T-helper 22 cell (primary cell): ENCODE results near the gene AGAP1.
"Not testable (repeated sequence)": the region's sequence is repeated elsewhere in the genome, so short reads cannot be mapped to it uniquely, and the experiment has no call there.

ENCODE experiments used
- DNase-seq: peaks from one replicate; pipeline ENCODE4 v3.0.0-alpha.2; 2020; ENCODE audit warnings: low read depth

Gene AGAP1

DNA sequence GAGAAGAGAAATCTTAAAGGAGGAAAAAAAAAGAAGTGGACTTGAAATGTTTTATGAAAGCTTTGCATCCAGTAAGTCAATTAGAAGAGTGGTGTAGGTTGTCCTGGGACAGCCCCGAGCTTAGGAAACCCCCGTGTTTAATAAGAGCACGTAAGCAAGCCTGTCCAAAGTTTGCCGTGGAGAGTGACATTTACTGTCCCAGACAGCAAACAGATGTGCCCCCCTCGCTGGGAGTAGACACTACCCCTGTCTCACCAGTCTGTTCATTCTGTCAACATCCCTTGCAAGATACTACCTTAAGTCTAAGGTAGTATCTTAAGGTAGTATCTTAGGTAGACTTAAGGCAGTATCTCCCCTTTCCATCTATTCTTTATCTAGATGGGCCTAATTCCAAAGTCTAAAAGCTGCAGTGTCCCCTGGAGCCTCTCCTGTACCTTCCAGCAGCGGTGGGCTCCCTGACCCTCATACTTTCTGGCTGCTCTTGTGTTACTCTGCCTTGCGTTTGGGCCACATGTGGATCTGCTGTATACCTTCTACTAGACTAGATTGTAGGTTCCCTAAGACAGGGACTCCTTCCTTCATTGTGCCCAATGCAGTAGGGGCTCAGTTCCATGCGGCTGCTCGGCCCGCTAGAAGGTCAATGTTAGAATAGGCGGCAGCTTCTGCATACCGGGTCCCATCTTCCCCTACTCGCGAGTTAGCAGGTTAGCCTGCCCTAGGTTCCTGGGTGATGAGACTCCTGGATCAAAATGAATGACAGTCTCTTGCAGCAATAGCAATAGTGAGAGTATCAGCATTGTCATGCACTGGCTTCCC is 430.2 kb downstream of the AGAP1 start:
- no peak for DNase-seq

DNA sequence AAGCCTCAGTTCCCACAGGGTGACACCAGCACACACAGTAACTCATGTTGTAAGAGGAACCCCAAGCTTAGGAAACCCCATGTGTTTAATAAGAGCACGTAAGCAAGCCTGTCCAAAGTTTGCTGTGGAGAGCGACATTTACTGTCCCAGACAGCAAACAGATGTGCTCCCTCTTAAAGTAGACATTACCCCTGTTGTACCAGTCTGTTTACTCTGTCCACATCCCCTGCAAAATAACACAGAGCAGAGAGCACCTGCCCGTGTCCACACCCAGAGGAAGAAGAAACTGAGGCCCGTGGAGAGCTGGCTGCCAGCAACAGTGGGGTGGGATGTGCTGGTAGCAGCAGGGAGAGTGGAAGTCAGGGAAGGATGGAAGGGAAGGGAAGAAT is 430.8 kb downstream of the AGAP1 start:
- DNase-seq = no peak

DNA sequence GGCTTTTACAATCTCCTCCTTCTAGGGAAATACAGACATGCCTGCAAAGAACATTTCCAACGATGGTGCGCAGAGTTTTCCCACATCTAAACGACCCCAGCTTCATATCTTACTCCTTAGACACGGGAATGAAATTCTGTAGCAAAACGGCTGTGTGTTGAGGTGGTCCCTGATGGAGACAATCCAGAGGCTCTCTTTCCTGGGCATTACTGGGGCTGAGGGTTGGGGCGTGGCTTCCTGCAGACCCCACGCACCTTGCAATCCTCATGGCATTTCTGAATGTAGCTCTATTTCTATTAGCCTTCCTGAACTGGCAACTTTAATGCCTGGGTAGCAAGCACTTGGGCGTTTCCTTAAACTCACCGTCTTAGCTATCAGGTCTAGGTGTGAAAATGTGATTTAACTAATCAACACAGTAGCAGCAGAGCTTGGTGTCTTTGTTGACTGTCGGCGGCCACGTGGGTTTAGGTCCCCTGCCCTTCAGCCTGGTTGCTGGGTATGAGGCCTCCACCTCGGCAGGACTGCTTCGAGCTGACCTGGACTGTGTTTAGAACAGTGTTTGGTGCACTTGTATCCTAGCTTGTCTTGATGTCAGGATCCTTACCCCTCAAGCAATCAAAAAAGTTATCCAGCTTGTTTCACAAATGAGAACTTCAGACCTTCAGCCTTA is 431.5 kb downstream of the AGAP1 start:
- DNase-seq = no peak

DNA sequence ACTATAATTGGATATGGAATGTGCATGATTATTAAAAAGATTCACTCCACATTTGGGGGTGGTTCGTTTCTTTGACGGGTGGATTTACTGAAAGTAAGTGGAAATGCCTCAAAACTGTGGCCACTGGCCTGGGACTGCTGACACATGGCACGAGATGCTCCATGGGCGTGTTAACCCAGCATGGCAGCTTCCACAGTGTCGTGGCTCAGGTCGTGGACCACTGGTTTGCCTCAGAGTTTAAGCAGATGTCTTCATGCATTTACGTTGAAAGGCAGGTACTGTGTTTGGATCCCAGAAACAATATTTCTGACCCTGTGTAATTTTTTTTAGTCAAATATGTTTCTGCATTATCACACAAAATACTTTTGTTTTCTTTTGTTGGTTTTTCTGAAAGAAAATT is 432.4 kb downstream of the AGAP1 start:
- DNase-seq = no peak

DNA sequence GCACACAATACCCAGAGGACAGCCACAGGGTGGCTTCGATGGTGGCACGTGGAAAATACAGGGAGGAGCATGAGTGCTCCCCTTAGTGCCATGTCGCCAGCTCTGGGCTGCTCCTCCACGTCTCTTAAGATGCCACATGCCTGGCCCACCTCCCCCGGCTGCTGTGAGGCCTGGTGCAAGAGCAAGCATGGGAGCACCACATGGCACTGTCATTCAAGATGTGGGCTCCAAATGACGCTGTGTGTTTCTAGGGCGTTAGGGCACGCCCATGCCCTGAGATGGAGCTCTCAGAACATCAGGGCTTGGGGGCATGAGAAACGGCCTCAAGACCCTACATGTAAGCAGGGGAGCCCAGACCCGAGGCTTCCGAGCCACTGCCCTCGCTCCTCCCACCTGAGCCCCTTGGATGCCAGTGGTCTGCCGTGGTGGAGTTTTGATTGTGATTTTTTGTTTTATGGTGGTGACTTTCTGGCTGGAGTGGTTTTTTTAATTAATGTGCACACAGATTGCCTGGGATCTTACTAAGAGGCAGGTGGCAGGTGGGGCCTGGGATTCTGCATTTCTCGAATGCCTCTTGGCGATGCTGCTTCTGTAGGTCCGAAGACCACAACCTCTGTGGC is 435.0 kb downstream of the AGAP1 start:
- no peak for DNase-seq

DNA sequence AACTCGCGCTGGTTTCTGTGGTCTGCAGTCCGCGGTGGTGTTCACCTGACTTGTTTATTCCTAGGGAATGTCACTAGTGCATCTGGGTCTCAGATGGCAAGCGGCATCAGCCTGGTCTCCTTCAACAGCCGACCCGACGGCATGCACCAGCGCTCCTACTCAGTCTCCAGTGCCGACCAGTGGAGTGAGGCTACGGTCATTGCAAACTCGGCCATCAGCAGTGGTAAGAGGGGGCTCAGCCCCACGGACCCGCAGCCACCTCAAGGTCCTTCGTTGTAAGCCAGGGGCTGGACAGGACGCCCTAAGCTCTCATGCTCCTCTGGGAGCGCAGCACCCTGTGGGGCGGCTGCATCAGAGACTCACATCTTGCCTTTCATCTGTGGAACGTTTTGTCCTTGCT is 436.9 kb downstream of the AGAP1 start:
- no peak for DNase-seq

DNA sequence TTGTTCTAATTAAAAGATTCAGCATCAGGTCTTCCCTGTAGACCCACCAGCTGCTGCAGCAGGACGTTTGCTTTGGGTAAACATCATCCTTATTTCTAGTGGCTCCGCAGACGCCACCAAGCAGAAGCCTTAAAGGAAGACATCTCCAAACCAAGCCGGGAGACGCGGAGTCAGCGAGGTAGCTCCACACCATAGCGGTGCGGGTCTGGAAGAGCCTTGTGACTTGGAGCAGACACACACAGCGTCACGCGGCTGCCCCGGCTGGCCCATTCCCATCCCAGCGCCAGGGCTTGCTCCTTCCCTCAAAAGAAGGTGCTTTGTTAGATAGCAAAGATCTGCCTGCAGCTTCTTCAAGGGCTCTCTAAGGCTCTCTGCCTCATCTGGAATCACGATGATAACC is 437.8 kb downstream of the AGAP1 start:
- DNase-seq = no peak

DNA sequence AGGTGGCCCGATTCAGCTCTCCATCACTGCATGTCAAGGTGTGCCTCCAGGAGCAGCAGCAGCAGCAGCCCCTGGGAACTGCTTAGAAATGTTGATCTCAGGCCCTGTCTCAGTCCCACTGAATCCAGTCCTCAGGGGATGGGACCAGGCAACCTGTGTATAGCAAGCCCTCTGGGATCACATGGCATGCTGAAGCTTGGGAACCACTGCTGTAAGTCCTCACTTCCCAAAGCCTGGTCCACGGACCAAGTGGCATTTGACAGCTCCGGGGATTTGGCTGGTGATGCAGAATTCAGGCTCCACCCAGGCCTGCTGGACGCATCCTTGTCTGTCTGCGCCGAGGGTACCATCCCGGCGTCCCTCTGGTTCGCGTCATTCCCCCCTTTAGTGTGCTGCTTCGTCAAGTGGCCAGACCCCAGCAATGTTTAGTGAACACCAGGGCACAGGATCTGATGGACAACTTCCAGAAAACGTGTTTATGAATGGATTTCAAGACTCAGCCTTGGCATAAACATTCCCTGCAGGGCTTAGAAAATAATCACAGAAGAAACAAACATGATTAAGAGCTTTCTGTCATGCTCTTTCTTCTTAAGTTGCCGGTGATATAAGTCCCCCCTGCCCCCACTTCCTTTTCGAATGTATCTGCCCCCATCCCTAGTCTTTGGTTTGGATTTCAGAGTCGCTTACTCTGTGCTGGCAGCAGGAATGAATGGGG is 440.4 kb downstream of the AGAP1 start:
- no peak for DNase-seq

DNA sequence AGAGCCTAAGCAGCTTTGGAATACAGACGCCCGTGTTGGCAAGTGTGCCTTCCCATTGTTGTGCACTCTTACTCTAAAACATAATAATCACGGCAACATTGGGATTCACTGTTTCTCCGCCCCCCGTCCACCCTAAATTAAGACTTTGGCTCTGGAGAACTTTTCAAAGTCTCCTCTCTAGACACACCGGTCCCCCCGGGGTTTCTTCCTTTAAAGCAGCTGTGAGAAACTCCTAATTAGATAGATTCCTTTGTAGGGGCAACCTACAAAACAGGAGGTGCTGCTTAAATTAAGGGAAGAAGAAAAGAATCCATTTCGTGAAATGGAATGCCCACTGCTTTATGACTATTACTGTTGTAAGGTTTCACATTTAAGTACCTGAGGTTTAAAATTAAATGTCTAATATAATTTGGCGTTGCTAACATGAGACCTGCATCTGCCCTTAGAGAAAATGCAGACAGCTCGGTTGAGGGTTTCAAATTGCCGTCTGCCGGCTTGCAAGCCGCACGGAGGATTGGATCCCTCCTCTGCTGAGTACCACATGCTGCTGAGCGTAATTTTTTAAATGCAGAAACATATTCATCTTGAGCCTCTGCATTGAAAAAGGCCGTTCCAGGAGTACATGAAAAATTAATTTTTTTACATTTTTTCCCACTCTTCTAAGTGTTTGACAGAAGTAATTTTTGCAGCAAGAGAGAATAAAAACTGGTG is 441.1 kb downstream of the AGAP1 start:
- no peak for DNase-seq

DNA sequence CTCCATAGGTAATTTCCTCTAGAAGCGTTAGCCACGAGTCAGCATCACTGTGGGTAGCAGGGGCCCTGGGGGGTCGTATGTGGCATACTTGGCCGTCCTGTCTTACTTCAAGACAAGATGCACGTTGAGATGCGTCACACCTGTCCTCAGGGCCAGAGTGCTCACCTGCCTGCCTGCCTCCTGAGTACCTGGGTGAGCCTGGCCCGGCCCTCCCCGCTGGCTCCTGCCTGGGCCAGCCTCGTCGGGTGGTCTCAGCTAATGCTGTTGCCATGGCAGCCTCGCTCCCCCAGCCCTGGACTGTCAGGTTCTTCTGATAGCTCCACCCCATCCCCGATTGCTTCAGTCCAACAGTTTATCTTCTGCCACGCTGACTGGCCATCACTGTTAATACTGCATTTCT is 441.9 kb downstream of the AGAP1 start:
- DNase-seq = no peak

DNA sequence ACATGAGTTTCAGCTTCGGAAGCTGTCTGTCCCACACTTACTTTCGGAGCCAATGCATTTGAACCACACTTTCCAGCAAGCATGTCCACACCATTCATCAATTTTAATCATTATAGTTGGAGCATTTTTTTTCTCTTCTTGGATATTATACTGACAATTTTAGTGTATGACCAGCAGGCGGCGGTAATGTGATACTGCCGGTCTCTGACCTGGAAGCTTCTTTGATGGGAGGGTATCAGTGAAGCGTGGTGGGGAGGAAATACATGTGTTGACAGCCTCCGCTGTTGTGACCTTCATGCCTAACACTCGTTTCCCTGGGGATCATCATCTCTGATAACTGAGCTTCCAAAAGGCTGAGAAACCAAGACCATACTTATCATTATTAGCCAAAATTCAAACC is 442.6 kb downstream of the AGAP1 start:
- no peak for DNase-seq

DNA sequence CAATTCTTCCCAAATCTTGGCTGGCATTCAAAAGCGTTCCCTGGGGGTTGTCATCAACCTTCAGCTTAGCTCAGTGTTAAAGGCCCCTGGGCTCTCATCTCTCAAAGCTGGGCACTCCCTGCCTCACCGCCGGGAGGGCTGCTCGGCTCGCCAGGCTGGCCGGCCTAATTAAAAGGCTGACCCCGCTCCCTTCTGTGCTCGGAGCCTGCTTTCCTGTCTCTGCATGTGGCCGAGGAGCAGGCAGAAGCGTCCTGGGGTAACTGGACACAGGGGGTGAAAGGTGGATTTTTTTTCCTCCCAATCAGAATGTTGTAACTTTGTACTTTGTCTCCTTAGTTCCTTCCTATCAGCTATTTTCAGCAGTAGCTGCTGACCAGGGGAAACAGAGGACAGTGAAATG is 443.2 kb downstream of the AGAP1 start:
- no peak for DNase-seq

DNA sequence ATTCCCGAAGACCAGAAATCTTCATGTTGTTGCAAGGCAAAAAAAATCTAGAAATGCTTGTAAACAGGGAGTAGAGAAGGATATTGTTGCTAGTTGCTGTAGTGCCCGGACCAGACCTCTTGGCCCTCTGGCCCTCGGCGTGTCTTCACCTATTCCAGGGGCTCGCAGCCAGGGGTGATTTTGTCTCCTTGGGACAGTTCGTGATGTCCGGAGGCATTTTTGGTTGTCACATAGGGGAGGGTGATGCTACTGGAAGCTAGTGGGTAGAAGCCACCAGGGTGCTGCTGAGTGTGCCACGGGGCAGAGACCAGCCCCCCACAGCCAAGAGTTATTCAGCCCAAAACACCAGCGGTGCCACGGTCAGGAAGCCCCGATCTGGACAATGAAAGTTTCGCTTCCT is 443.7 kb downstream of the AGAP1 start:
- DNase-seq = no peak

DNA sequence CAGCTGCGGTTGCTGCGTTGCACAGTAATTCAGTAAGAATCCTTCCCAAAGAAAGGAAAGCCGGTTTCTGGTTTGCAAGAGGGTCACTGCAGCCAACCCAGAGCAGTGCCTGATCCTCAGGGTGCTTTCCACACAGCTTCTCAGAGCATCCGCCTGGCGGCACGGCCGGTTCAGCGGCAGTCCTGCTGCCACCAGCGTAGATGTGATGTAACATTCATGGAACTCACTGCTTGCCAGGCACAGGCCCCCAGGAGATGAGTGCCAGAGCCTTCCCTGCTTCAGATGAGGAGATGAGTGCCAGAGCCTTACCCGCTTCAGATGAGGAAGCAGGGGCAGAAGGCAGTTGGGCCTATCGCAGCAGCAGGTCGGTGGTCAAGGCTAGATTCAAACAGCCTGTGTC is 444.1 kb downstream of the AGAP1 start:
- no peak for DNase-seq

DNA sequence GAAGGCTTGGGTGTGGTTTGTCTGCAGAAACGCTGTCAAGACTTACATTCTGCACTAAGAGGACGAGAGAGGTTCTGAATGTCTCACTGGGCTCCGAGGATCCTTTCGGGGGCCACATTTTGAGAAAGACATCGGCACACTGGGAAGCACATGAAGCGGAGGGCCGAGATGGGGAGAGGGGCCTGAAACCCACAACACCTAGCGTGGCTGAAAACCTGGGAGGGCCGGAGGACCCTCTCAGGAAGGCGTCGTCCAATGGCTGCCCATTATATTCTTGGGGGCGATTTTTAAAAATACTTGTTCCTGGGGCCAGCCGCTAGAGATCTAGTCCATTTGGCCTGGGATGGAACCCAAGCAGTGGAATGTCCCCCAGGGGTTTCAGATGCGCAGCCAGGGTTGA is 444.8 kb downstream of the AGAP1 start:
- no peak for DNase-seq

DNA sequence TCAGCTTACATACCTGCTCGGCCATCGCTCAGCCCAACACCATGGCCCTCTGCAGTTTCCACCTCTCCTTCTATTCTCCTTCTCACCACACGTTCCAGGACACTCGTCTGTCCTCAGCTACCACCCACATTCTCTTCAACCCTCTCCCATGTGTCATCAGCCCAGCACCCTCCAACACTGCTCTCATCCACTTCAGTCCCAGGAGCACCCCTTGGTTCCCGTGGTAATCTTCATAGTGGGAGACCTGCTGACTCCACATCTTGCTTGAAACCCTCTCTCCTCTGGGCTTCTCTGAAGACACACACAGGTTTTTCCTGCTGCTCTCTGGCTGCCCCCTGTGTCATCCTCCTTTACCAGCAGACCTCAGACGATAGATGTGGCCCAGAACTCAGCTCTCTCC is 445.6 kb downstream of the AGAP1 start:
- DNase-seq = no peak

DNA sequence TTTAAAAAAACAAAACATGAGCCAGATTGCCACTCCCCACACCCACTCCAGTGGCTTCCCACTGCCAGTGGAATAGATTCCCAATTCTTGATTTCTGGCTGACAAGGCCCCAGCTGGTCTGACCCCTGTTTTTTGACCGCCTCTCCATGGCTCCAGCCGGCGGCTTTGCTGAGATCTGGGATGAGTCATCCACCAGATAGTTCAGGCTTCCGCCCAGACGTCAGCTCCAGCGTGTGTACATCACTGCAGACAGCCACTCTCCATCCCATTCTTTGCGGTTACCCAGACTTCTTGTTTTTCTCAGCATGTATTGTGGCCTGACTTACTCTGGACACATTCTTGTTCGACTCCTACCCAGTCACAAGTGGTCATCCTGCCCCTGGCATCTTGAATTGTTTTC is 446.5 kb downstream of the AGAP1 start:
- no peak for DNase-seq

DNA sequence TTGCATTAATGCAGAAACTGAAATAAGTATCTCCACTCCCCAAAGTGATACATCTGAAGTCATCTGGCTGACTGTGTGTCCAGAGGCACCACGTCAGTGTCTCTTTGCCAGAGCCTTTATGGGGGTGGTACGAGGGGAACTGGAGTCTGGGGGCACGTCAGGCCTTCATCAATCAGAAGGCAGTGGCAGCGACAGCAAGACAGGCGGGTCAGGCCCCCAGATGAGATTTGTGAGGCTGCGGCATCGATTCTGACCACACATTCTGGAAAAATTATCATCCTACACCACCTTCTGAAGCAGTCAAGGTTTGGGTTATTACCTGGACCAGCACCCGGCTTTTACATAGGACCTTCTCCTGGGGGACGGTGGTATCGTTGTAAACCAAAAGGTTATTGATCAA is 450.7 kb downstream of the AGAP1 start:
- no peak for DNase-seq

DNA sequence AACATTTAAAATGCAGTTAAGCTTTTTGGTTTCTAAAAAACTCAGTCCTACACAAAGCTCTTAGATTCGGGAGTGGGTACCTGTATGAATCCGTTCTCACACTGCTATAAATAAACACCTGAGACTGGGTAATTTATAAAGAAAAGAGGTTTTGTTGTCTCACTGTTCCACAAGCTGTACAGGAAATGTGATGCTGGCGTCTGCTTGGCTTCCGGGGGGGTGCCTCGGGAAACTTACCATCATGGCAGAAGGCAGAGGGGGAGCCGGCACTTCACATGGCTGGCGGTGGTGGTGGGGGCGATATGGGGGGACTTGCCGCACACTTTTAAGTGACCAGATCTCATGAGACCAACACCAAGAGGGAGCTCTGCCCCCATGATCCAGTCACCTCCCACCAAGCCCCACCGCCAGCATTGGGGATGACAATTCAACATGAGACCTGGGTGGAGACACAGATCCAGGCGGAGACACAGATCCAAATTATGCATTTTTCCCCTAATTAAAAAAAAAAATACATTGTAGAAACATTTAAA is 451.8 kb downstream of the AGAP1 start:
- DNase-seq = no peak

DNA sequence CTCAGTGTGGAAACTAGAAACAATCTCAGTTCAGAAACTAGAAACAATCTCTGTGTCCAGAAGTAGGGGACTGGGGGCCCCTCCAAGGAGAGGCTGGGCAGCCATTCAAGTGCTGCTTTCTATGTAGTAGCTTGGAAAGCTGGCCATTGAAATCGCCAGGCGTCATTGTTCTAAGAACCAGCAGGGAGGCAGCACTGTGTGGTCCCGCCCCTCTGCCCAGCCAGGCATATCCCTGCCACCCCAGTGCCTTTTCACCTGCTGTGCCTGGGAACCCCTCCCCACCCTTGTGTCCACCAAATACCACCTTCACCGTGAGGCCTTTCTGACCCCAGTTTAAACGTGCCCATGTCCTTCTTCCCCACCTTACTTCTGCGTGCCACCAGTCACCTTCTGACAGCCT is 452.7 kb downstream of the AGAP1 start:
- no peak for DNase-seq

DNA sequence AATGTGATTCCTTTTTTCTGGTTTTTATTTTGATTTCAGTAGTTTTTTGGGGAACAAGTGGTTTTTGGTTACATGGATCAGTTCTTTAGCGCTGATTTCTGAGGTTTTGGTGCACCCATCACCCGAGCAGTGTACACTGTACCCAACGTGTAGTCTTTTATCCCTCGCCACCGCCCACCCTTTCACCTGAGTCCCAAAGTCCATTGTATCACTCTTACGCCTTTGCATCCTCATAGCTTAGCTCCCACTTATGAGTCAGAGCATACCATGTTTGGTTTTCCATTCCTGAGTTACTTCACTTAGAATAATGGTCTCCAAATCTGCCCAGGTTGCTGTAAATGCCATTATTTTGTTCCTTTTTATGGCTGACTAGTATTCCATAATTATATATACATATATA is 453.2 kb downstream of the AGAP1 start:
- not testable (repeated sequence) for DNase-seq
